LNCAP (cell line): ENCODE results near the gene KIF3C.

Source experiments
- TF ChIP-seq, protein P1 (sequence below): fragments of 450-650 bp; IDR thresholded peaks from 2 replicates; pipeline ENCODE4 v1.5.1; 2017; ENCODE audit warnings: mild to moderate bottlenecking

KIF3C gene

GRCh38 chr2:25894135-25894830, 88.0 kb downstream of the KIF3C start:
- TF ChIP-seq, protein P1, sequence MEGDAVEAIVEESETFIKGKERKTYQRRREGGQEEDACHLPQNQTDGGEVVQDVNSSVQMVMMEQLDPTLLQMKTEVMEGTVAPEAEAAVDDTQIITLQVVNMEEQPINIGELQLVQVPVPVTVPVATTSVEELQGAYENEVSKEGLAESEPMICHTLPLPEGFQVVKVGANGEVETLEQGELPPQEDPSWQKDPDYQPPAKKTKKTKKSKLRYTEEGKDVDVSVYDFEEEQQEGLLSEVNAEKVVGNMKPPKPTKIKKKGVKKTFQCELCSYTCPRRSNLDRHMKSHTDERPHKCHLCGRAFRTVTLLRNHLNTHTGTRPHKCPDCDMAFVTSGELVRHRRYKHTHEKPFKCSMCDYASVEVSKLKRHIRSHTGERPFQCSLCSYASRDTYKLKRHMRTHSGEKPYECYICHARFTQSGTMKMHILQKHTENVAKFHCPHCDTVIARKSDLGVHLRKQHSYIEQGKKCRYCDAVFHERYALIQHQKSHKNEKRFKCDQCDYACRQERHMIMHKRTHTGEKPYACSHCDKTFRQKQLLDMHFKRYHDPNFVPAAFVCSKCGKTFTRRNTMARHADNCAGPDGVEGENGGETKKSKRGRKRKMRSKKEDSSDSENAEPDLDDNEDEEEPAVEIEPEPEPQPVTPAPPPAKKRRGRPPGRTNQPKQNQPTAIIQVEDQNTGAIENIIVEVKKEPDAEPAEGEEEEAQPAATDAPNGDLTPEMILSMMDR, result no peak

- TF ChIP-seq, protein P1, result no peak
Measured at GRCh38 chr2:25891672-25892071, 90.6 kb downstream of the KIF3C start.

DNA sequence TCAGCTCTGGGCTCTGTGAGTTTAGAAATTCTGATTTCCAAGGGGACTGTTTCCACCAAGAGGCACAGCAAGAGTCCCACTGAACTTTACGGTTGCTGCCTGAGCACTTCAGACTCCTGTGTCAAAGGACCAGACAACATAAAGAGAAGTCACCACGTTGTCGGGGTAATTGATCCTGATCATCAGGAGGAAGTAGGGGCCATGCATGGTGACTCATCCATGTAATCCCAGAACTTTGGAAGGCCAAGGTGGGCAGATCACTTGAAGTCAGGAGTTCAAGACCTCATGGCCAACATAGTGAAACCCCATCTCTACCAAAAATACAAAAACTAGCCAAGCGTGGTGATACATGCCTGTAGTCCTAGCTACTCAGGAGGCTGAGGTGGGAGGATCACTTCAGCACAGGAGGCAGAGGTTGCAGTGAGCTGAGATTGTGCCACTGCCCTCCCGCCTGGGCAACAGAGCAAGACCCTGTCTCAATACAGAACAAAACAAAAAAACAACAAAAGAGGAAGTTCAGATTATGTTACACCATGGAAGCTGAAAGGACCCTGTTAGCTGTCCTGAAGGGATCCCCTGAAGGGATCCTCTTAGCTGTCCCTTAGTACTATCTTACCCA, 94.6 kb downstream of the KIF3C start:
- TF ChIP-seq, protein P1, result no peak

DNA sequence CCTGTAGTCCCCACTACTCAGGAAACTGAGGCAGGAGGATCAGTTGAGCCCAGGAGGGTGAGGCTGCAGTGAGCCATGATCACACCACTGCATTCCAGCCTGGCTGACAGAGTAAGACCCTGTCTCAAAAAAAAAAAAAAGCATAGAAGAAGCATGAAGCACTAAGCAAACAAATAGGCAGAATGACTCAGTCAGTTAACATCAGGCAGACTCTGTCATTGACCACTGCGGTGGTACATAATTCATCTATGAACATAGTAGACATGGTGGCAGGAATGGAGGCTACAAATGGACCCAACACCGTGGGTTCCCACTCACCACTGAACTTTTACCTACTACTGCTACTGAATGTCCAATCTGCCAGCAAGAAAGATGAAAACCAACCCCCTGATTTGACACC, 96.4 kb downstream of the KIF3C start:
- TF ChIP-seq, protein P1, result no peak

DNA sequence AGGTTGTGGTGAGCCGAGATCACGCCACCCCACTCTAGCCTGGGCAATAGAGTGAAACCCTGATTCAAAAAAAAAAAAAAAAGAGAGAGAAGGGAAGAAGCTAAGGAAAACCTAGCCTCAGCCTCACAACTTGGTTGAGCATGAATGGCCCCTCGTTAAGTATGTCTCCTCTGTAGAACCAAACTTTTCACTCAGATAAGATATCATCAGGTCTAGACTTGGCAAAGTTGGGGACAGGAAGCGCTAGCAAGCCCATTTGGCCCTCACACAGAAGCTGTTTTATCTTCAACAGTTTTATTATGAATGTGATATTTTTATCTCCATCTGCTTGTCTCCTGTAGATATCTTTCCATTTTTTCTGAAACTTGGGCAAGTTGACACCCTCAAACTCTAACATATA, 100.5 kb downstream of the KIF3C start:
- TF ChIP-seq, protein P1, result no peak

- TF ChIP-seq, protein P1, result no peak
Measured at GRCh38 chr2:25879133-25879730, 103.1 kb downstream of the KIF3C start.

DNA sequence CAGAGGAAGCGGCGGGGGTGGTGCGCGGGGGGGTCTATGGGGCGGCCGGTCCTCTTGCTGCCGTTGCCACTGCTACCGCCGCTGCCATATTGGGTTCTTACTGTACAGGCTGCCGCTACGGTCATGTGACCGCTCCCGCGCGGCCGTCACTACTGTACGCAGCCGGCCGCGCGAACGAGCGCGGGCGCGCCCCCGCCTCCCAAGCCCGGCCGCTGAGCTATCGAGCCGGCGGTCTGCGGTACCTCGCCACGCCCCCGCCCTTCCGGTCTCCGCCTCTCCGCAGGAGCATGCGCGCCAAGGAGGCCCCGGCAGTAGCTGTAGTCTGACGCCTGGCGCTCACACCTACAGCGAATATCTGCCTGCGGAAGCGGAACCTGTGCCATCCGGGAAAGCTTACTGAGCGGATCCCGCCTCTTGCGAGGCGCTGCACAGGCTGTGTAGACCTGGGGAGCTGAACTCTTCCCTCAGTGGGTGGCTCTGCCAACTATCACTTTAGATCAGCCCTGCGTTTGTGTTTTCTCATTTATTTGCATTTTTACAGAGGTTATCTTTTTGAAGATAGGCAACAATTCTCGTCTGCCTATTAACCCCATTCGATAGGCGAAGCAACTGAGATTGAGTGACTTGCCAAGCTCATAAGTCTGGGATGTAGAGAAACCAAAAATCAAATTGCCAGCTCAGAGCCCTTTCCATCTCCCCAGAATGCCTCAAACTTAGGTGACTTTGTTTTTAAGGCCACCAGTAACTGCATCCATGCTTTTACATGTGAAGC, 103.8 kb downstream of the KIF3C start, which contains the start of gene ASXL2:
Gene ASXL2, minus strand, starts transcription at position 127 of the 772 bp plus-strand sequence. CDS start 265 bp downstream, outside the sequence.
- TF ChIP-seq, protein P1, result no peak
